Neuronal stem cell (in vitro differentiated cells): Measurements from ENCODE around the gene RPL10A.

Experiments
- DNase-seq: peaks from one replicate; pipeline ENCODE4 v3.0.0-alpha.2; 2013; ENCODE audit warnings: low spot score
- H2AFZ ChIP-seq: one replicate; pipeline ENCODE4 v1.6.1; 2013; ENCODE audit warnings: mild to moderate bottlenecking, low read length, inconsistent platforms
- H2AK5ac ChIP-seq: 2 replicates; pipeline ENCODE4 v1.6.1; 2013; ENCODE audit warnings: low read depth, mild to moderate bottlenecking, inconsistent platforms, low read length, moderate library complexity, mixed read lengths
- H2BK120ac ChIP-seq: 2 replicates; pipeline ENCODE4 v1.6.1; 2013; ENCODE audit warnings: low read depth, mild to moderate bottlenecking, inconsistent platforms, low read length, moderate library complexity, mixed read lengths
- H2BK12ac ChIP-seq: one replicate; pipeline ENCODE4 v1.6.1; 2013; ENCODE audit warnings: low read length, inconsistent platforms
- H2BK15ac ChIP-seq: 2 replicates; pipeline ENCODE4 v1.6.1; 2013; ENCODE audit warnings: mild to moderate bottlenecking, low read length, inconsistent platforms, mixed read lengths
- H2BK5ac ChIP-seq: one replicate; pipeline ENCODE4 v1.6.1; 2013; ENCODE audit warnings: inconsistent platforms, mild to moderate bottlenecking, low read length, moderate library complexity
- H3K14ac ChIP-seq: one replicate; pipeline ENCODE4 v1.6.1; 2013; ENCODE audit warnings: low read length, inconsistent platforms
- H3K18ac ChIP-seq: 2 replicates; pipeline ENCODE4 v1.6.1; 2013; ENCODE audit warnings: low read length, inconsistent platforms
- H3K23ac ChIP-seq: 2 replicates; pipeline ENCODE4 v1.6.1; 2013; ENCODE audit warnings: low read depth, mild to moderate bottlenecking, mixed read lengths, low read length, inconsistent platforms; ENCODE audit not compliant: poor library complexity
- H3K27ac ChIP-seq: replicated peaks from 3 replicates; pipeline ENCODE4 v1.5.1; 2013; ENCODE audit warnings: low read length, inconsistent platforms
- H3K27me3 ChIP-seq, 3 experiments: 2 replicates each; pipeline ENCODE4 v1.6.1; 2013; ENCODE audit warnings: low read length in 3 of 3, mild to moderate bottlenecking in 2 of 3, inconsistent platforms in 1 of 3, low read depth in 1 of 3, mixed read lengths in 1 of 3, moderate library complexity in 1 of 3; ENCODE audit not compliant: control insufficient read depth in 3 of 3, insufficient read depth in 3 of 3
- H3K36me3 ChIP-seq, 2 donors: replicated peaks in 1 of 2; 2 replicates each; pipeline ENCODE4 v1.6.1; 2013; ENCODE audit warnings: low read length in 2 of 2; ENCODE audit not compliant: control insufficient read depth in 2 of 2, insufficient read depth in 2 of 2
- H3K4ac ChIP-seq: 2 replicates; pipeline ENCODE4 v1.6.1; 2013; ENCODE audit warnings: inconsistent platforms, mild to moderate bottlenecking, low read length, moderate library complexity
- H3K4me1 ChIP-seq, 2 donors: 1 replicate in 1 of 2; 2 replicates in 1 of 2; pipeline ENCODE4 v1.6.1; 2013; ENCODE audit warnings: low read length in 2 of 2, low read depth in 1 of 2; ENCODE audit not compliant: control insufficient read depth in 2 of 2, insufficient read depth in 1 of 2
- H3K4me2 ChIP-seq: one replicate; pipeline ENCODE4 v1.6.1; 2013; ENCODE audit warnings: mild to moderate bottlenecking, low read length, inconsistent platforms; ENCODE audit not compliant: insufficient read depth, poor library complexity, severe bottlenecking
- H3K4me3 ChIP-seq, 2 donors: 2 replicates each; pipeline ENCODE4 v1.5.1; 2013; ENCODE audit warnings: low read length in 2 of 2, mild to moderate bottlenecking in 2 of 2, inconsistent platforms in 1 of 2, moderate library complexity in 1 of 2
- H3K79me1 ChIP-seq: one replicate; pipeline ENCODE4 v1.6.1; 2013; ENCODE audit warnings: low read depth, mild to moderate bottlenecking, inconsistent platforms, low read length, moderate library complexity
- H3K9ac ChIP-seq: one replicate; pipeline ENCODE4 v1.6.1; 2013; ENCODE audit warnings: mild to moderate bottlenecking, low read depth, low read length, inconsistent platforms; ENCODE audit not compliant: poor library complexity
- H3K9me3 ChIP-seq, 2 donors: replicated peaks in 1 of 2; 2 replicates each; pipeline versions ENCODE3 to v1.6.1; 2013; ENCODE audit warnings: low read length in 2 of 2, mild to moderate bottlenecking in 2 of 2, inconsistent platforms in 1 of 2, low read depth in 1 of 2, mixed read lengths in 1 of 2, moderate library complexity in 1 of 2; ENCODE audit not compliant: control insufficient read depth in 2 of 2, insufficient read depth in 1 of 2
- H4K8ac ChIP-seq: one replicate; pipeline ENCODE4 v1.6.1; 2013; ENCODE audit warnings: low read depth, mild to moderate bottlenecking, inconsistent platforms, low read length, moderate library complexity
- H4K91ac ChIP-seq: one replicate; pipeline ENCODE4 v1.6.1; 2013; ENCODE audit warnings: low read length, low read depth, mild to moderate bottlenecking, inconsistent platforms; ENCODE audit not compliant: poor library complexity
- WGBS, 2 donors: extraction: QIAGEN DNeasy Blood & Tissue Kit; methylation state at CpG; one replicate each; pipeline ENCODE4 v1.1.7; 2013; ENCODE audit warnings: missing lambda C conversion rate in 2 of 2, mixed read lengths in 1 of 2; ENCODE audit not compliant: insufficient read length in 2 of 2, insufficient replicate concordance in 1 of 2; ENCODE audit errors: extremely low coverage in 2 of 2; 5-methylcytosine and 5-hydroxymethylcytosine counted together

The RPL10A gene

GRCh38 chr6:35489995-35490791 is 22.0 kb downstream of the RPL10A start:
- Histone ChIP-seq H2BK15ac (peak overlapping the region; percentile 98), H3K4ac (no peak overlapping the region), H3K23ac (peak overlapping the region; percentile 87), H3K18ac (peak overlapping the region; percentile 98), H2BK5ac (peak overlapping the region; percentile 87), H2AFZ (peak overlapping the region; percentile 66), H3K79me1 (peaks cover 14% of the 10 kb centered on the region), H2AK5ac (peak overlapping the region; percentile 97), H3K9ac (peak overlapping the region; percentile 86), H3K9me3 (peaks cover 0 to 2% of the 10 kb centered on the region in 2 donors), H4K8ac (no peak overlapping the region), H3K4me3 (peak overlapping the region; percentile 40 to 65), H3K4me2 (peak overlapping the region; percentile 70), H3K4me1 (peaks cover 61 to 78% of the 10 kb centered on the region in 2 donors), H3K14ac (peak overlapping the region; percentile 97), H4K91ac (peak overlapping the region; percentile 68), H3K36me3 (peaks cover 3 to 14% of the 10 kb centered on the region in 2 donors), H3K27me3 (no peaks in the 10 kb centered on the region), H2BK12ac (peak overlapping the region; percentile 96), H3K27ac (peak overlapping the region; percentile 88), H2BK120ac (peak overlapping the region; percentile 13)
- WGBS, 2 donors: no CpG with 5 or more reads among the region's 28 CpGs
- DNase-seq: peak; percentile 76

- Histone ChIP-seq H3K9ac (peak overlapping the region; percentile 63), H2BK120ac (peak overlapping the region; percentile 14), H3K18ac (peak overlapping the region; percentile 98), H3K36me3 (peaks cover 3 to 11% of the 10 kb centered on the region in 2 donors), H4K91ac (peak overlapping the region; percentile 82), H3K4me1 (peaks cover 67 to 76% of the 10 kb centered on the region in 2 donors), H3K4ac (no peak overlapping the region), H3K27ac (peak overlapping the region; percentile 88), H2BK12ac (peak overlapping the region; percentile 96), H3K27me3 (no peaks in the 10 kb centered on the region), H3K4me3 (peak overlapping the region in 1 of 2 donors; percentile 40), H2AK5ac (peak overlapping the region; percentile 97), H2BK15ac (peak overlapping the region; percentile 98), H3K14ac (peak overlapping the region; percentile 97), H3K79me1 (peaks cover 14% of the 10 kb centered on the region), H2BK5ac (peak overlapping the region; percentile 62), H2AFZ (peak overlapping the region; percentile 66), H3K4me2 (peak overlapping the region; percentile 70), H3K23ac (peak overlapping the region; percentile 32), H3K9me3 (peaks cover 0 to 2% of the 10 kb centered on the region in 2 donors), H4K8ac (no peak overlapping the region)
- DNase-seq: no peak
- WGBS, 2 donors: no CpG with 5 or more reads among the region's 8 CpGs
Observed at GRCh38 chr6:35490821-35491557, 22.8 kb downstream of the RPL10A start.

GRCh38 chr6:35491558-35492257 is 23.5 kb downstream of the RPL10A start:
- Histone ChIP-seq H3K18ac (peak overlapping the region; percentile 91), H2BK12ac (peak overlapping the region; percentile 66), H4K91ac (peak overlapping the region; percentile 54), H3K4me2 (no peak overlapping the region), H3K4me3 (no peak overlapping the region), H3K4me1 (peaks cover 67 to 69% of the 10 kb centered on the region in 2 donors), H2BK5ac (peak overlapping the region; percentile 62), H2AFZ (no peak overlapping the region), H2AK5ac (peak overlapping the region; percentile 97), H3K79me1 (peaks cover 14% of the 10 kb centered on the region), H2BK120ac (peak overlapping the region; percentile 14), H3K23ac (peak overlapping the region; percentile 32), H2BK15ac (peak overlapping the region; percentile 98), H3K9me3 (peaks cover 0 to 2% of the 10 kb centered on the region in 2 donors), H3K4ac (no peak overlapping the region), H3K9ac (peak overlapping the region; percentile 51), H3K14ac (no peak overlapping the region), H3K36me3 (peaks cover 3% of the 10 kb centered on the region in 2 donors), H4K8ac (no peak overlapping the region), H3K27ac (no peak overlapping the region), H3K27me3 (no peaks in the 10 kb centered on the region)
- no peak for DNase-seq
- WGBS, 2 donors: no CpG with 5 or more reads among the region's 5 CpGs
